Sigmoid colon (tissue), 7 donors: Measurements from ENCODE around the gene RBM42. TPM values are rescaled to one million over a fixed set of nuclear protein-coding genes. Genes with fewer than 3 reads are reported as not detected.
A peak's percentile ranks its signal among the peaks of the same experiment; 100 is the strongest.
"Not testable (repeated sequence)": the region's sequence is repeated elsewhere in the genome, so short reads cannot be mapped to it uniquely, and the experiment has no call there.

ENCODE experiments used
- DNase-seq: peaks from one replicate; pipeline ENCODE4 v3.0.0-alpha.2; 2019
- H3K27ac ChIP-seq, 4 donors: fragments of 200-600 bp; sonication (generic); one replicate each; pipeline ENCODE4 v1.5.1; 2016 to 2019; ENCODE audit warnings: mild to moderate bottlenecking in 1 of 4
- H3K27me3 ChIP-seq, 3 donors: fragments of 200-600 bp; sonication (generic); one replicate each; pipeline ENCODE4 v1.5.1; 2019; ENCODE audit warnings: mild to moderate bottlenecking in 1 of 3
- H3K36me3 ChIP-seq, 4 donors: fragments of 200-600 bp; sonication (generic); one replicate each; pipeline ENCODE4 v1.5.1; 2016 to 2019
- H3K4me1 ChIP-seq, 4 donors: fragments of 200-600 bp; sonication (generic); one replicate each; pipeline ENCODE4 v1.5.1; 2017 to 2019
- H3K4me3 ChIP-seq, 4 donors: fragments of 200-600 bp; sonication (generic); one replicate each; pipeline ENCODE4 v1.5.1; 2017 to 2019; ENCODE audit warnings: mild to moderate bottlenecking in 2 of 4, moderate library complexity in 1 of 4
- H3K9me3 ChIP-seq, 4 donors: fragments of 200-600 bp in 3 of 4; sonication (generic) in 3 of 4; one replicate each; pipeline versions ENCODE4 v1.5.1 to v1.6.1; 2013 to 2019
- CTCF ChIP-seq, 4 experiments: fragments of 450-650 bp in 3 of 4; fragments of 200-600 bp in 1 of 4; IDR thresholded peaks; one replicate each; pipeline ENCODE4 v1.5.1; 2016 to 2019; ENCODE audit warnings: antibody characterized with exemption in 4 of 4, mild to moderate bottlenecking in 3 of 4, moderate library complexity in 2 of 4
- EP300 ChIP-seq, 4 donors: sonication (generic); formaldehyde crosslinking; IDR thresholded peaks; one replicate each; pipeline ENCODE4 v1.6.1; 2017; ENCODE audit warnings: antibody characterized with exemption in 4 of 4
- POLR2A ChIP-seq, 2 donors: fragments of 450-650 bp; IDR thresholded peaks; one replicate each; pipeline ENCODE4 v1.6.1; 2016; ENCODE audit warnings: antibody characterized with exemption in 2 of 2, mild to moderate bottlenecking in 2 of 2, moderate library complexity in 2 of 2
- POLR2AphosphoS5 ChIP-seq, 4 donors: sonication (generic); formaldehyde crosslinking; IDR thresholded peaks; one replicate each; pipeline ENCODE4 v1.6.1; 2017; ENCODE audit warnings: antibody characterized with exemption in 4 of 4
- WGBS, 2 donors: extraction: QIAGEN DNeasy Blood & Tissue Kit; methylation state at CpG; one replicate each; pipeline ENCODE4 v1.1.7; 2013; 5-methylcytosine and 5-hydroxymethylcytosine counted together
- intact Hi-C: fragments of 100-400 bp; cut with DNase I; formaldehyde crosslinking; loops from one replicate; pipeline ENCODE4 v1.15.1; 2023
- polyA plus RNA-seq, 3 donors: library from polyadenylated mRNA; stranded (reverse); fragments of 200-250 nt; gene quantifications; one replicate each; pipeline ENCODE4 v1.2.3, GENCODE V29; 2013
- total RNA-seq, 4 donors: library from RNA; depleted of rRNA; stranded (reverse); fragments of >200 nt; gene quantifications; one replicate each; pipeline ENCODE4 v1.1.0, GENCODE V29; 2016
- donor health status: healthy with polysubstance abuse.
- donor health status: Bipolar disorder and iron deficiency.
- donor health status: healthy.

Gene RBM42
- total and polyA plus RNA-seq, 7 donors, result 43.5 to 78.3 (median 55.1) TPM

GRCh38 chr19:35645680-35646511, 17.1 kb downstream of the RBM42 start:
- TF ChIP-seq CTCF (IDR thresholded peaks at IDR 0.05), result no peak
- Histone ChIP-seq H3K4me1 (peaks cover 0 to 66% (median 54%) of the 10 kb centered on the region in 4 donors), H3K27me3 (no peaks in the 10 kb centered on the region), H3K9me3 (no peaks in the 10 kb centered on the region), H3K4me3 (no peak overlapping the region), H3K36me3 (peaks cover 0 to 2% (median 0%) of the 10 kb centered on the region in 4 donors), H3K27ac (peak overlapping the region; percentile 86 to 94 (median 91))
- no peak for DNase-seq
- intact Hi-C loops, result loop anchor here (5.0 to 10.0 kb wide), 4 partner anchors 99 to 971 kb away; partner anchors contain the start of genes HSPB6, PROSER3, SCGB2B2 and TMEM147
- 65 to 81% methylated on average over 7 of the region's 7 CpGs for WGBS, 2 donors

- H3K9me3 ChIP-seq, result no peaks in the 10 kb centered on the region
- no peaks in the 10 kb centered on the region for H3K27me3 ChIP-seq
- peaks cover 0 to 53% (median 41%) of the 10 kb centered on the region in 4 donors for H3K4me1 ChIP-seq
- H3K36me3 ChIP-seq, result peaks cover 0 to 26% (median 15%) of the 10 kb centered on the region in 4 donors
- intact Hi-C loops, result loop anchor here (5.0 to 10.0 kb wide), 4 partner anchors 101 to 973 kb away; partner anchors contain the start of genes HSPB6, PROSER3, SCGB2B2 and TMEM147
- 0% methylated on average over 46 of the region's 46 CpGs for WGBS, 2 donors
- peak within 1 kb of the TSS; percentile 85 to 96 (median 91) for H3K27ac ChIP-seq
- TF ChIP-seq CTCF (IDR thresholded peaks at IDR 0.05) (no peak), POLR2A (IDR thresholded peaks at IDR 0.05) (peak; percentile 67 to 86), POLR2AphosphoS5 (IDR thresholded peaks at IDR 0.05) (peak; percentile 85 to 95 (median 90)), EP300 (IDR thresholded peaks at IDR 0.05) (peak in 1 of 4 donors; percentile 7)
- H3K4me3 ChIP-seq, result peak within 1 kb of the TSS; percentile 63 to 87 (median 81)
- DNase-seq, result peak; percentile 98
Measured at GRCh38 chr19:35648017-35648961, 19.5 kb downstream of the RBM42 start, which contains the start of gene COX6B1. Gene COX6B1, plus strand, starts transcription at chr19:35648323. Its CDS starts 2,921 bp downstream, at chr19:35651244.

GRCh38 chr19:35650581-35650980, 21.7 kb downstream of the RBM42 start:
- TF ChIP-seq CTCF (IDR thresholded peaks at IDR 0.05) (no peak), POLR2A (IDR thresholded peaks at IDR 0.05) (no peak), EP300 (IDR thresholded peaks at IDR 0.05) (no peak), POLR2AphosphoS5 (IDR thresholded peaks at IDR 0.05) (no peak)
- intact Hi-C loops, result no loop called here
- Histone ChIP-seq H3K4me3 (no peak overlapping the region), H3K9me3 (no peaks in the 10 kb centered on the region), H3K36me3 (peaks cover 1 to 49% (median 36%) of the 10 kb centered on the region in 4 donors), H3K4me1 (peaks cover 0 to 30% (median 24%) of the 10 kb centered on the region in 4 donors), H3K27me3 (no peaks in the 10 kb centered on the region), H3K27ac (no peak overlapping the region)
- 74 to 81% methylated on average over 9 of the region's 9 CpGs for WGBS, 2 donors
- DNase-seq, result peak; percentile 12

- Histone ChIP-seq H3K4me1 (peaks cover 0 to 13% (median 4%) of the 10 kb centered on the region in 4 donors), H3K36me3 (peaks cover 18 to 92% (median 73%) of the 10 kb centered on the region in 4 donors)
- DNase-seq, H3K4me3 ChIP-seq, H3K27me3 ChIP-seq, H3K27ac ChIP-seq, H3K9me3 ChIP-seq, intact Hi-C loops: not testable (repeated sequence)
- 95 to 97% methylated on average over 6 of the region's 6 CpGs for WGBS, 2 donors
Measured at GRCh38 chr19:35654828-35655227, 26.0 kb downstream of the RBM42 start.
